IMR-90 (cell line): ENCODE data around the gene LAPTM5. TPM values are rescaled to one million over a fixed set of nuclear protein-coding genes. Genes with fewer than 3 reads are reported as not detected.
A peak's percentile ranks its signal among the peaks of the same experiment; 100 is the strongest.

Source experiments
- ATAC-seq: fragments of 200-7000 bp; cut with Tn5 transposase; 2 replicates; pipeline ENCODE4 v1.9.1; 2020; ENCODE audit warnings: low read depth, mild to moderate bottlenecking, moderate library complexity
- BruUV-seq: library from RNA; stranded (reverse); fragments of 400-500 nt; replicated peaks from 2 replicates; lab custom pipeline; 2021; lab: Mats Ljungman, UMichigan
- CTCF ChIA-PET: fragments of 300-600 bp; formaldehyde crosslinking; extraction: SDS; loops from one replicate; lab custom pipeline; 2021; ENCODE audit warnings: antibody characterized with exemption; lab: Yijun Ruan, JAX
- POLR2A ChIA-PET: fragments of 300-600 bp; sonication (Branson Sonifier 250); formaldehyde crosslinking; loops from one replicate; lab custom pipeline; 2022; ENCODE audit warnings: antibody characterized with exemption; ENCODE audit not compliant: unreplicated experiment; lab: Charles Lee
- DNase-seq: peaks from one replicate; pipeline ENCODE4 v3.0.0; 2013
- H2AFZ ChIP-seq: replicated peaks from 2 replicates; pipeline ENCODE3; 2013; ENCODE audit warnings: low read length, mild to moderate bottlenecking; ENCODE audit not compliant: poor library complexity
- H2AK5ac ChIP-seq: 2 replicates; pipeline ENCODE4 v1.6.1; 2013; ENCODE audit warnings: low read depth, low read length, inconsistent platforms
- H2AK9ac ChIP-seq: replicated peaks from 2 replicates; pipeline ENCODE3; 2013; ENCODE audit warnings: mild to moderate bottlenecking, low read depth, low read length, moderate library complexity; ENCODE audit not compliant: poor library complexity
- H2BK120ac ChIP-seq: 2 replicates; pipeline ENCODE4 v1.6.1; 2013; ENCODE audit warnings: low read depth, low read length, inconsistent platforms
- H2BK15ac ChIP-seq: 3 replicates; pipeline ENCODE4 v1.6.1; 2013; ENCODE audit warnings: low read depth, low read length, inconsistent platforms
- H2BK20ac ChIP-seq: 2 replicates; pipeline ENCODE4 v1.6.1; 2013; ENCODE audit warnings: low read depth, mild to moderate bottlenecking, inconsistent platforms, low read length, moderate library complexity
- H2BK5ac ChIP-seq: 2 replicates; pipeline ENCODE4 v1.6.1; 2013; ENCODE audit warnings: mild to moderate bottlenecking, low read depth, low read length, inconsistent platforms; ENCODE audit not compliant: poor library complexity, severe bottlenecking
- H3K14ac ChIP-seq: replicated peaks from 2 replicates; pipeline ENCODE4 v1.6.1; 2013; ENCODE audit warnings: low read depth, low read length, inconsistent platforms
- H3K18ac ChIP-seq: 2 replicates; pipeline ENCODE4 v1.6.1; 2013; ENCODE audit warnings: low read depth, low read length, control low read depth
- H3K23ac ChIP-seq: 2 replicates; pipeline ENCODE4 v1.6.1; 2013; ENCODE audit warnings: low read depth, low read length, inconsistent platforms
- H3K27ac ChIP-seq: 2 replicates; pipeline ENCODE4 v1.5.1; 2013; ENCODE audit warnings: mild to moderate bottlenecking, control low read depth, low read length; ENCODE audit not compliant: insufficient read depth
- H3K27me3 ChIP-seq: 2 replicates; pipeline ENCODE4 v1.6.1; 2013; ENCODE audit warnings: low read length; ENCODE audit not compliant: control insufficient read depth, insufficient read depth
- H3K36me3 ChIP-seq: 2 replicates; pipeline ENCODE4 v1.6.1; 2013; ENCODE audit warnings: low read length, mixed read lengths; ENCODE audit not compliant: control insufficient read depth, insufficient read depth
- H3K4ac ChIP-seq: 2 replicates; pipeline ENCODE4 v1.6.1; 2013; ENCODE audit warnings: low read depth, low read length, inconsistent platforms
- H3K4me1 ChIP-seq: 2 replicates; pipeline ENCODE4 v1.6.1; 2013; ENCODE audit warnings: low read length, mixed read lengths; ENCODE audit not compliant: control insufficient read depth, insufficient read depth
- H3K4me2 ChIP-seq: 2 replicates; pipeline ENCODE4 v1.6.1; 2013; ENCODE audit warnings: low read depth, mild to moderate bottlenecking, control low read depth, low read length, moderate library complexity
- H3K4me3 ChIP-seq: 2 replicates; pipeline ENCODE4 v1.5.1; 2013; ENCODE audit warnings: low read depth, mild to moderate bottlenecking, control low read depth, low read length, moderate library complexity; ENCODE audit not compliant: insufficient read depth
- H3K56ac ChIP-seq: 2 replicates; pipeline ENCODE4 v1.6.1; 2013; ENCODE audit warnings: low read length, inconsistent platforms; ENCODE audit not compliant: insufficient read depth; ENCODE audit errors: extremely low read depth
- H3K79me1 ChIP-seq, 2 experiments: 2 replicates each; pipeline ENCODE4 v1.6.1; 2013; ENCODE audit warnings: low read length in 2 of 2, inconsistent platforms in 1 of 2, low read depth in 1 of 2
- H3K9ac ChIP-seq: 2 replicates; pipeline ENCODE4 v1.6.1; 2013; ENCODE audit warnings: low read depth, low read length, control low read depth
- H3K9me1 ChIP-seq: 2 replicates; pipeline ENCODE4 v1.6.1; 2013; ENCODE audit warnings: low read length, inconsistent platforms; ENCODE audit not compliant: insufficient read depth
- H3K9me3 ChIP-seq: 2 replicates; pipeline ENCODE4 v1.6.1; 2013; ENCODE audit warnings: low read length; ENCODE audit not compliant: control insufficient read depth, insufficient read depth
- H4K20me1 ChIP-seq: 2 replicates; pipeline ENCODE4 v1.6.1; 2013; ENCODE audit warnings: low read length, inconsistent platforms; ENCODE audit not compliant: insufficient read depth
- H4K5ac ChIP-seq: 2 replicates; pipeline ENCODE4 v1.6.1; 2013; ENCODE audit warnings: mild to moderate bottlenecking, low read depth, low read length, control low read depth
- H4K8ac ChIP-seq, 2 experiments: 2 replicates each; pipeline ENCODE4 v1.6.1; 2013; ENCODE audit warnings: low read depth in 2 of 2, low read length in 2 of 2, control low read depth in 1 of 2, inconsistent platforms in 1 of 2
- H4K91ac ChIP-seq: 2 replicates; pipeline ENCODE4 v1.6.1; 2013; ENCODE audit warnings: low read depth, low read length, inconsistent platforms; ENCODE audit not compliant: insufficient read depth
- FOS ChIP-seq: fragments of 150-350 bp; IDR thresholded peaks from 2 replicates; pipeline ENCODE4 v1.6.1; 2016; ENCODE audit warnings: low read depth, low read length
- NFE2L2 ChIP-seq: fragments of 150-350 bp; IDR thresholded peaks from 2 replicates; pipeline ENCODE4 v1.6.1; 2016; ENCODE audit warnings: low read depth, mild to moderate bottlenecking, low read length
- WGBS, 2 experiments: methylation state at CpG; one replicate each; pipeline versions ENCODE4 v1.1.5 to v1.1.7; 2013; ENCODE audit warnings: missing lambda C conversion rate in 2 of 2; ENCODE audit not compliant: insufficient read length in 1 of 2; ENCODE audit errors: extremely low coverage in 2 of 2; 5-methylcytosine and 5-hydroxymethylcytosine counted together
- dilution Hi-C: fragments of 300-500 bp; cut with HindIII; formaldehyde crosslinking; loops from one replicate; pipeline ENCODE4 v1.14.3; 2018; ENCODE audit warnings: low sequenced_read_pairs; ENCODE audit not compliant: unreplicated experiment
- in situ Hi-C: fragments of 300-500 bp; cut with MboI; formaldehyde crosslinking; loops from 3 replicates; pipeline ENCODE4 v1.14.3; 2019; ENCODE audit warnings: low sequenced_read_pairs, inconsistent platforms, mixed read lengths
- intact Hi-C: fragments of 100-400 bp; cut with micrococcal nuclease; formaldehyde crosslinking; loops from 2 replicates; pipeline ENCODE4 v1.10.0; 2022
- polyA plus RNA-seq, 3 experiments: library from polyadenylated mRNA; depleted of rRNA; stranded (reverse); fragments of >200 nt; gene quantifications; 2 replicates each; pipeline ENCODE4 v1.2.3, GENCODE V29; 2012; ENCODE audit warnings: low replicate concordance in 1 of 3
- total RNA-seq: library from RNA; depleted of rRNA; stranded (reverse); fragments of >200 nt; gene quantifications from 2 replicates; pipeline ENCODE4 v1.2.3, GENCODE V29; 2012

The LAPTM5 gene
- total and polyA plus RNA-seq, 2 of the 4 experiments (the other 2 are of a cell fraction): 0.09 TPM; not detected in 1

- no peak overlapping the region for H2BK5ac ChIP-seq
- H3K9me1 ChIP-seq: peaks cover 3% of the 10 kb centered on the region; the same call in 1 of the 2 replicates
- H2AFZ ChIP-seq: no peak overlapping the region
- in situ Hi-C loops (loop anchor here (10.0 kb wide), 2 partner anchors 1000 to 1810 kb away; no protein-coding TSS in a partner anchor), intact Hi-C loops (loop anchor here (10.0 kb wide), 1 partner anchor 620 kb away; no protein-coding TSS in a partner anchor), dilution Hi-C loops (no loop called here)
- TF ChIP-seq FOS (no peak), NFE2L2 (no peak)
- BruUV-seq: no TSS peak
- H4K91ac ChIP-seq: no peak overlapping the region
- no peak overlapping the region for H2AK5ac ChIP-seq
- H3K4ac ChIP-seq: no peak overlapping the region
- 41% methylated on average over 3 of the region's 14 CpGs; no CpG with 5 or more reads in 1 of the 2 experiments for WGBS, 2 experiments
- DNase-seq (no peak), ATAC-seq (no peak)
- H3K56ac ChIP-seq: no peak overlapping the region
- no peak overlapping the region for H4K5ac ChIP-seq
- no peak overlapping the region for H3K23ac ChIP-seq
- H2BK20ac ChIP-seq: no peak overlapping the region
- H4K8ac ChIP-seq: no peak overlapping the region
- H3K4me1 ChIP-seq: peaks cover 4% of the 10 kb centered on the region; the same call in 1 of the 2 replicates
- no peak overlapping the region for H3K27ac ChIP-seq
- no peak overlapping the region for H3K9ac ChIP-seq
- no peak overlapping the region for H2BK120ac ChIP-seq
- H2BK15ac ChIP-seq: no peak overlapping the region
- H3K18ac ChIP-seq: no peak overlapping the region
- H3K79me1 ChIP-seq: no peaks in the 10 kb centered on the region
- ChIA-PET POLR2A (no interaction called here), CTCF (no interaction called here)
- H3K27me3 ChIP-seq: peaks cover 20% of the 10 kb centered on the region
- H3K9me3 ChIP-seq: no peaks in the 10 kb centered on the region
- peak overlapping the region; percentile 20 for H2AK9ac ChIP-seq
- no peaks in the 10 kb centered on the region for H3K36me3 ChIP-seq
- no peak overlapping the region for H3K14ac ChIP-seq
- no peak overlapping the region for H3K4me2 ChIP-seq
- no peak overlapping the region for H3K4me3 ChIP-seq
- H4K20me1 ChIP-seq: no peaks in the 10 kb centered on the region
Measured at GRCh38 chr1:30704765-30705509, 52.6 kb downstream of the LAPTM5 start.
